Measurements from ENCODE around the gene LRRC4C. TPM values are rescaled to one million over a fixed set of nuclear protein-coding genes. Genes with fewer than 3 reads are reported as not detected.

LRRC4C gene
- total RNA-seq, 1 donor from 2014 or later = 5.5 TPM

DNA sequence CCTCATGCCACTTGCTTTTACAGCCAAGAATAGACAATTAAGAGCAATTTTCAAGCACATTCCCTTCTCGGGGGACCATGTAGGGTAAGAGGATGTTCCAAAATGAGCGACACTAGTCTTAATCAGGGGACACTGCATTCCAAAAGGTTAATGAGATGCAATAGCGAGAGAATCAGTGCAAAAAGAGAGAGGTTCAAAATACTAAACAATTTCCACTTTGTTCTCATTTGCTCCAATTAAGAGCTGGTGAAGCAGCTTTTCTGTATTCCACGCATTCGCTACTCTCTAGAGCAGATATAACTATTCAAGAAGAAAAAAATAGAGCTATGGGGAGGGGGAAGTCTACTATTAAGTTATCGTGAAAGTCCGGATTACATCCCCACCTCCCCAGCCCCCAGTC lies 811 bp downstream of the LRRC4C start:
- no peaks in the 10 kb centered on the region for H3K36me3 Mint-ChIP-seq (ENCODE audit: low read depth)
- H3K27ac Mint-ChIP-seq (ENCODE audit: unreplicated experiment) = no peak overlapping the region
- peaks cover 35% of the 10 kb centered on the region for H3K4me1 Mint-ChIP-seq
- H3K9me3 Mint-ChIP-seq = peaks cover under 1% of the 10 kb centered on the region
- DNase-seq (ENCODE audit: low read depth, low spot score) = no peak
- TF ChIP-seq, protein P1, sequence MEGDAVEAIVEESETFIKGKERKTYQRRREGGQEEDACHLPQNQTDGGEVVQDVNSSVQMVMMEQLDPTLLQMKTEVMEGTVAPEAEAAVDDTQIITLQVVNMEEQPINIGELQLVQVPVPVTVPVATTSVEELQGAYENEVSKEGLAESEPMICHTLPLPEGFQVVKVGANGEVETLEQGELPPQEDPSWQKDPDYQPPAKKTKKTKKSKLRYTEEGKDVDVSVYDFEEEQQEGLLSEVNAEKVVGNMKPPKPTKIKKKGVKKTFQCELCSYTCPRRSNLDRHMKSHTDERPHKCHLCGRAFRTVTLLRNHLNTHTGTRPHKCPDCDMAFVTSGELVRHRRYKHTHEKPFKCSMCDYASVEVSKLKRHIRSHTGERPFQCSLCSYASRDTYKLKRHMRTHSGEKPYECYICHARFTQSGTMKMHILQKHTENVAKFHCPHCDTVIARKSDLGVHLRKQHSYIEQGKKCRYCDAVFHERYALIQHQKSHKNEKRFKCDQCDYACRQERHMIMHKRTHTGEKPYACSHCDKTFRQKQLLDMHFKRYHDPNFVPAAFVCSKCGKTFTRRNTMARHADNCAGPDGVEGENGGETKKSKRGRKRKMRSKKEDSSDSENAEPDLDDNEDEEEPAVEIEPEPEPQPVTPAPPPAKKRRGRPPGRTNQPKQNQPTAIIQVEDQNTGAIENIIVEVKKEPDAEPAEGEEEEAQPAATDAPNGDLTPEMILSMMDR (conservative IDR thresholded peaks at IDR 0.05) = no peak
- no peaks in the 10 kb centered on the region for H3K27me3 Mint-ChIP-seq (ENCODE audit: low read depth)
- no peak overlapping the region for H3K4me3 Mint-ChIP-seq

DNA sequence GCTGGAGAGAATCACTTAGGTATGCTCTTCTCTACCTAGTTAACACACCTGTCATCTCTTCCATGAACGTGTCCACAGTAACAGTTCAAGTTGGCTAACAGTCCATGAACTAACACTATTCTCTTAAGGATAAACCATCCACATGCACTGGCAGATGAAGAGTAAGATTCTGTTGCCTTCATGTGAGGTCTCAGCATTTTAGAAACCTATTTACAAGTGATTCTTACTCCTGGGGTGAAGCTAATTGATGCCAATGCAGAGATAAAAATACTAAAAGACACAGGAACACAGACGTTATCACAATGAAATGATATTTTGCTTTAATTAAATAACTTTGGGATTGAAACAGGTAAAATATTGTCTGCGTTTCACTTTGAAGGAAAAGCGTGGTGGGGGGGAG lies 1.3 kb downstream of the LRRC4C start:
- no peaks in the 10 kb centered on the region for H3K27me3 Mint-ChIP-seq (ENCODE audit: low read depth)
- peaks cover 35% of the 10 kb centered on the region for H3K4me1 Mint-ChIP-seq
- H3K4me3 Mint-ChIP-seq = no peak overlapping the region
- H3K9me3 Mint-ChIP-seq = no peaks in the 10 kb centered on the region
- H3K27ac Mint-ChIP-seq (ENCODE audit: unreplicated experiment) = no peak overlapping the region
- no peak for DNase-seq (ENCODE audit: low read depth, low spot score)
- H3K36me3 Mint-ChIP-seq (ENCODE audit: low read depth) = no peaks in the 10 kb centered on the region
- TF ChIP-seq, protein P1 (conservative IDR thresholded peaks at IDR 0.05) = no peak

DNA sequence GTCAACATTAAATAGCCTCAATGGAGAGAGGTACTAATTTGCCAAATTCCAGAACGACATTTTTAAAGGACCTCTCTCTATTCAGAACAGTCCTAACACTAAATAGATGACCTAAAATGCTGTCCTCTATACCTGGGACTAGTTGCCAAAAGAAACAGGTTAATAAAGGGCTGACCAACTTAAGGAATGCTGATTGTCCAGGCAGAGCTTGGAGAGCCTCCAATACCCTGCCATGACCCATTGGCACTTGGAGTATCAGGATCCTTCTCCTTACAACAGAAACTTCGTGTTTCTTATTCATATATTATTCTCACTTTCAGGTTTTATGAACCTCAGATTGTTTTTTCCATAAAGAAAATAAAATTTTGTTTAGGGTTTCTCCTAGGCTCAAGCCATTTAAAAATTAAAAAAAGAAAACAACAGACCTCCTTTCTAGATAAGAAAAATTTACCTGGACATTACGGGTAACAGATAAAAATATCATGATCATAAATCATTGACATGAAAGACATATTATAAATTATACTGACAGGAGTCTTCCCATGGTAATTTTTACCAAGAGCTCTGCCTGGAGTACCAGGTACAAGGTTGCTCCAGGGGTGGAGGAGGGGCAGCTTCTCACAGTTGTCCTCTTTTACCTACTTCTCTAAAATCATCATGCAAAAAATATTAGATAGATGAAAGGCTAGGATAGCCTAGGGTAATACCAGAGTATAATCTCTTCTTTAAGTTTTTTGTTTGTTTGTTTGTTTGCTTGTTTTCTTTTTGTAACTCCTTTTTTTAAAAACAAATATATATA lies 2.0 kb downstream of the LRRC4C start:
- H3K36me3 Mint-ChIP-seq (ENCODE audit: low read depth) = no peaks in the 10 kb centered on the region
- no peak for DNase-seq (ENCODE audit: low read depth, low spot score)
- H3K27me3 Mint-ChIP-seq (ENCODE audit: low read depth) = no peaks in the 10 kb centered on the region
- TF ChIP-seq, protein P1 (conservative IDR thresholded peaks at IDR 0.05) = no peak
- no peak overlapping the region for H3K27ac Mint-ChIP-seq (ENCODE audit: unreplicated experiment)
- H3K9me3 Mint-ChIP-seq = no peaks in the 10 kb centered on the region
- H3K4me3 Mint-ChIP-seq = no peak overlapping the region
- peaks cover 35% of the 10 kb centered on the region for H3K4me1 Mint-ChIP-seq

DNA sequence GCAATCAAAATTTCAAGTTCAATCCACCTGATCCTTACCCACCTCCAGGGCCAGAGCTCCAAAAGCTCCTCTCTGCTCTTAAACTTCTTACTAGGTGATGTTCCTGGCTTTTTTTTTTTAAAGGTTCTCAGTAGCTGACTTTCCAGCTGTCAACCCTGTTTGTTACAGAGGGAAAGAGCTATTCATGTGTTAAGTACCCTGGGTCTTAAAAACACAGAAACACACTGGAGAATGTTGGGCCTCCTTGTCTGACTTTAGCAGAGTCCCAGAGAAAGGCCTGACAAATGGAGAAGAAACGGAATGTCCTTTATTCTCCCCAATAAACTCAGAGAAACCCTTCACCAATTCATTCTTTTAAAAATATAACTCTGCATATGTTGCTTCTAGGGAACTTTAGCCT lies 3.2 kb downstream of the LRRC4C start:
- Mint-ChIP-seq H3K9me3 (no peaks in the 10 kb centered on the region), H3K36me3 (ENCODE audit: low read depth) (no peaks in the 10 kb centered on the region), H3K4me3 (no peak overlapping the region), H3K27ac (ENCODE audit: unreplicated experiment) (peak overlapping the region; percentile 28), H3K27me3 (ENCODE audit: low read depth) (no peaks in the 10 kb centered on the region), H3K4me1 (peaks cover 38% of the 10 kb centered on the region)
- TF ChIP-seq, protein P1 (conservative IDR thresholded peaks at IDR 0.05) = no peak
- DNase-seq (ENCODE audit: low read depth, low spot score) = no peak

DNA sequence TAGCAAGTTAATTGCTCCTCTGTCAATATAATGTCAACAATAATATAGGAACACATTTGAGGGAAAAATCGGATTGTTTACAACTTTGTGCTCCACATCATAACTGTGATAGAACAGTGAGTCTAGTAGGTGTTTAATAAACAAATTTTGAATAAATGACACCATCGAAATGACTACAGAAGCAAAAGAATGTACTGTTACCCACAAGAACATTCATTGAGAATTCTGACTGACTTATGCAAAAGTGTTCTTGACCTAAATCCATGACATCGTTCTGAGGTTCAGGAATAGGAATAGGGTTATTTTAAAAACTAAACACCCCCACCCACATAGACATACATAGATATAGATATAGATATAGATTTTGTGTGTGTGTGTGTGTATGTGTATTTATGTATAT lies 8.4 kb downstream of the LRRC4C start:
- TF ChIP-seq, protein P1 (conservative IDR thresholded peaks at IDR 0.05) = no peak
- no peaks in the 10 kb centered on the region for H3K9me3 Mint-ChIP-seq
- no peaks in the 10 kb centered on the region for H3K36me3 Mint-ChIP-seq (ENCODE audit: low read depth)
- H3K27me3 Mint-ChIP-seq (ENCODE audit: low read depth) = no peaks in the 10 kb centered on the region
- peaks cover 7% of the 10 kb centered on the region for H3K4me1 Mint-ChIP-seq
- H3K27ac Mint-ChIP-seq (ENCODE audit: unreplicated experiment) = no peak overlapping the region
- no peak for DNase-seq (ENCODE audit: low read depth, low spot score)
- H3K4me3 Mint-ChIP-seq = no peak overlapping the region

Data from neural crest cell (in vitro differentiated cells).